ENCODE data around the gene CRMP1. TPM values are rescaled to one million over a fixed set of nuclear protein-coding genes. Genes with fewer than 3 reads are reported as not detected.

CRMP1 gene
- polyA plus RNA-seq, 1 donor (not counting 4 experiments of a cell fraction or from before 2014, with no cell fraction given): 0.03 TPM

- DNase-seq (ENCODE audit: low read depth, low spot score) (no peak), FAIRE-seq (no peak)
- no peaks in the 10 kb centered on the region for H3K36me3 ChIP-seq (ENCODE audit: control insufficient read depth in 2 of 2, extremely low read depth in 1 of 2, insufficient read depth in 2 of 2, low read length in 2 of 2)
- no peak overlapping the region for H3K9ac ChIP-seq (ENCODE audit: control insufficient read depth, extremely low read depth, insufficient read depth, low read length)
- H2AFZ ChIP-seq (ENCODE audit: control insufficient read depth, low read length): no peak overlapping the region
- H3K27me3 ChIP-seq (ENCODE audit: control insufficient read depth, extremely low read depth, insufficient read depth, low read length): peaks cover 4% of the 10 kb centered on the region
- no peaks in the 10 kb centered on the region for H3K4me1 ChIP-seq (ENCODE audit: control insufficient read depth, extremely low read depth, insufficient read depth, low read length)
- no peak overlapping the region for H3K27ac ChIP-seq (ENCODE audit: control insufficient read depth, insufficient read depth, low read length)
- H4K20me1 ChIP-seq (ENCODE audit: control insufficient read depth, extremely low read depth, insufficient read depth, low read length): no peaks in the 10 kb centered on the region
- H3K9me1 ChIP-seq (ENCODE audit: control insufficient read depth, extremely low read depth, insufficient read depth, low read length): no peaks in the 10 kb centered on the region
- TF ChIP-seq CTCF (optimal IDR thresholded peaks at IDR 0.05 in 1 of 3, IDR thresholded peaks at IDR 0.05 in 1 of 3, conservative IDR thresholded peaks at IDR 0.05 in 1 of 3; ENCODE audit: extremely low read depth in 1 of 3, insufficient read depth in 2 of 3, low read length in 3 of 3) (no peak), EZH2 (IDR thresholded peaks at IDR 0.05; ENCODE audit: low read length) (no peak)
- H3K79me2 ChIP-seq (ENCODE audit: control insufficient read depth, insufficient read depth, low read length): no peaks in the 10 kb centered on the region
- dilution Hi-C loops (cut with MboI; ENCODE audit: extremely low pct_ligation_motif_present, low sequenced_read_pairs): no loop called here
- H3K4me2 ChIP-seq (ENCODE audit: control insufficient read depth, extremely low read depth, insufficient read depth, low read depth, low read length): no peak overlapping the region
- no peaks in the 10 kb centered on the region for H3K9me3 ChIP-seq (ENCODE audit: control insufficient read depth, low read depth, low read length)
- no peak overlapping the region for H3K4me3 ChIP-seq (ENCODE audit: control insufficient read depth in 2 of 3, extremely low read depth in 1 of 3, insufficient read depth in 2 of 3, low read depth in 1 of 3, low read length in 3 of 3)
These were observed 30.5 kb upstream of the CRMP1 start for GRCh38 chr4:5923376-5923775.

- H3K9ac ChIP-seq (ENCODE audit: control insufficient read depth, extremely low read depth, insufficient read depth, low read length): no peak overlapping the region
- DNase-seq (ENCODE audit: low read depth, low spot score) (no peak), FAIRE-seq (no peak)
- H3K9me3 ChIP-seq (ENCODE audit: control insufficient read depth, low read depth, low read length): no peaks in the 10 kb centered on the region
- no peak overlapping the region for H3K27ac ChIP-seq (ENCODE audit: control insufficient read depth, insufficient read depth, low read length)
- no peak overlapping the region for H3K4me2 ChIP-seq (ENCODE audit: control insufficient read depth, extremely low read depth, insufficient read depth, low read depth, low read length)
- H3K9me1 ChIP-seq (ENCODE audit: control insufficient read depth, extremely low read depth, insufficient read depth, low read length): no peaks in the 10 kb centered on the region
- H3K4me3 ChIP-seq (ENCODE audit: control insufficient read depth in 2 of 3, extremely low read depth in 1 of 3, insufficient read depth in 2 of 3, low read depth in 1 of 3, low read length in 3 of 3): no peak overlapping the region
- H3K36me3 ChIP-seq (ENCODE audit: control insufficient read depth in 2 of 2, extremely low read depth in 1 of 2, insufficient read depth in 2 of 2, low read length in 2 of 2): no peaks in the 10 kb centered on the region
- TF ChIP-seq CTCF (optimal IDR thresholded peaks at IDR 0.05 in 1 of 3, IDR thresholded peaks at IDR 0.05 in 1 of 3, conservative IDR thresholded peaks at IDR 0.05 in 1 of 3; ENCODE audit: extremely low read depth in 1 of 3, insufficient read depth in 2 of 3, low read length in 3 of 3) (no peak), EZH2 (IDR thresholded peaks at IDR 0.05; ENCODE audit: low read length) (no peak)
- no peak overlapping the region for H2AFZ ChIP-seq (ENCODE audit: control insufficient read depth, low read length)
- no peaks in the 10 kb centered on the region for H3K79me2 ChIP-seq (ENCODE audit: control insufficient read depth, insufficient read depth, low read length)
- H3K4me1 ChIP-seq (ENCODE audit: control insufficient read depth, extremely low read depth, insufficient read depth, low read length): no peaks in the 10 kb centered on the region
- peaks cover 4% of the 10 kb centered on the region for H3K27me3 ChIP-seq (ENCODE audit: control insufficient read depth, extremely low read depth, insufficient read depth, low read length)
- dilution Hi-C loops (cut with MboI; ENCODE audit: extremely low pct_ligation_motif_present, low sequenced_read_pairs): no loop called here
- no peaks in the 10 kb centered on the region for H4K20me1 ChIP-seq (ENCODE audit: control insufficient read depth, extremely low read depth, insufficient read depth, low read length)
These were observed 29.7 kb upstream of the CRMP1 start for GRCh38 chr4:5922556-5922955.

Measured in keratinocyte (primary cell).